NK-92 (cell line): ENCODE measurements around the gene TMEM132D.

Experiments
- DNase-seq: peaks from one replicate; lab custom pipeline; 2025; ENCODE audit not compliant: unreplicated experiment; lab: John Stamatoyannopoulos, UW

TMEM132D gene

DNA sequence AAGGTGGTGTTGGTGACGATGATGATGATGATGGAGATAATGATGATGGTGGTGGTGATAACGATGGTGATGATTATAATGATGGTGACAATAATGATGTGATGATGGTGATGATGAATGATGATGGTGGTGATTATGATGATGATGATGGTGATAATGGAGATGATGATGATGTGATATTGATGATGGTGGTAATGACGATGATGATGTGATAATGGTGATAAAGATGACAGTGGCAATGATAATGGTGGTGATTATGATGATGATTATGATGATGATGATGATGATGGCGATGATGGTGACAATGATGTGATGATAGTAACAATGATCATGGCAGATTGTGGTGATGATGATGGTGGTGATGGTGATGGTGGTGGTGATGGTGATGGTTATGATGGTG lies 532.6 kb downstream of the TMEM132D start:
- no peak for DNase-seq

DNA sequence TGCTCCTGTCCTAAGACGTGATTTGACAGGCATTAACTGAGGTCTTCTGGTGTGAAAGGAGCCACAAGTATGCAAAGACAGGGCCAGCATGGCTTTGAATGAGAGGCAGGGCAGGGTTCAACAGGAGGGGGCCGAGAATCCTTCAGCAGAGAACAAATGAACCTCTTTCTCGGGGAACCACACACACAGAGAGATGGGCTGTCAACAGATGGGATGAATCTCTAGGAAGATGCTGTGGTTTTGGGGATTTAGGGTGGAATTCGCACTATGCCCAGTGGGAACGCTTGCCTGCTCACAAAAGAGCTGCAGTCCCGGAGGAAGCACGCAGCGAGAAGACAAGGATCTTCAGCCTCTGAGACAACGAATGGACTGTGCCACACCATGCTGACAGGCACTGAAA lies 537.2 kb downstream of the TMEM132D start:
- DNase-seq: no peak

DNA sequence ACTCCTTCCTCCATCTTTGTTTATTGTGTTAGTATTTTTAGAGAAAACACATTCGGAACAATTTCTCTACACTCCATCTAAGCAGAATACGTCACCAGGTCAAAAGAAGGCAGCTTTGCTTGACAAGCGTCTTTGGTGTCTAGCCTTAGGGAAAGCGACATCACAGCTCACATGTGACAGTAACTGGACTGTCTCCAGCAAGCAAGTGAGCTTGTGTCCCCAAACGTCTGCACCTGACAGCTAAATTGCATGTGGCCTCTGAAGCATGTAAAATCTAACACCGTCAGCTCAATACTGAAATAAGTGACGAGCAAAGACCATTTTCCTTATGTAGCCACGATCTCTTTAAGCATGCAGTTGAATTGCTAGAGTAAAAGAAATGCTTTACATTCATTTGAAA lies 540.8 kb downstream of the TMEM132D start:
- DNase-seq: no peak

DNA sequence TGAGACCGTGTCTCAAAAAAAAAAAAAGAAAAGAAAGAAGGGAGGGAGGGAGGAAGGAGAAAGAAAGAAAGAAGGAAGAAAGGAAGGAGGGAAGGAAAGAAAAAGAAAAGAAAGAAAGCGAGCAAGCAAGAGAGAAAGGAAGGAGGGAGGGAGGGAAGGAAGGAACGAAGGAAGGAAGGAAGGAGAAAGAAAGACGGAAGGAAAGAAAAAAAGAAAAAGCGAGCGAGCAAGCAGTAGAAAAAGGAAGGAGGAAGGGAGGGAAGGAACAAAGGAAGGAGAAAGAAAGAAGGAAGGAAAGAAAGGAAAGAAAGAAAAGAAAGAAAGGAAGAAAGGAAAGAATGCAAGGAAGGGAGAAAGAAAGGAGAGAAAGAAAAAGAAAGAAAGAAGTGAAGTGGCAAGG lies 546.6 kb downstream of the TMEM132D start:
- DNase-seq: no peak

DNA sequence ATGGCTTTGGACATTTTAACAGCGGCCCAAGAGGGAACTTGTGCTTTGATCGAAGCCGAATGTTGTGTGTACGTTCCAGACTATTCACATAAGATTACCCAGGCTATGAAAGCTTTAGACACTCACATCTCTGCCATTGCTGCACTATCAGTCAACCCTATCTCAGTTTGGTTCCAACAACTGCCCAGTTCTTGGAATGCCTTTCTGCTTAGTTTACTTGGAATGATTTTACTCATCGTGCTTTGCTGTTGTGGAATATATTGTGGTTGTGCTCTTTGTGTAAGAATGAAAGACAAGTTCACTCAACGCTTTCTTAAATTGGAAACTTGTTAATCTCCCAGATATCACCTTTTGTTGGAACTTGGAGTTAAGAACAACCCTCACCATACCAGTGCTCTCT lies 552.3 kb downstream of the TMEM132D start:
- DNase-seq: no peak

DNA sequence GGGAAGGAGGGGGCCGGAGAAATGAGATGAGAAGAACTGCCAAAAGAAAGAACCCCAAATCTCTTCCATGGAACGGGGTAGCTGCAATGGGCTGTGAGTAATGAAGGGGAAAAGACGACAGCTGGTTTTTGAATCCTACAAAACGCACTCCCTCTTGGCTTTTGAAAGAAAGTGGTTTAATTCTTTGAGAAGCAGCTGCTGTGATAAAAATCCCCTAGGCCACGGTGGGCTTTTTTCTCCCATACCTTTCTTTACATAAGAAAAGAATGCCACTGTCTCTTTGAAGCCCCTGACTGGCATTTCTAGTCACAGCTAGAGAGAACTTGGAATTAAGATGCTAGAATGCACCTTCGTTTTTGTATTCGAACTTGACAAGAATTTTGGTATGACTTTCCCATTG lies 564.5 kb downstream of the TMEM132D start:
- no peak for DNase-seq

DNA sequence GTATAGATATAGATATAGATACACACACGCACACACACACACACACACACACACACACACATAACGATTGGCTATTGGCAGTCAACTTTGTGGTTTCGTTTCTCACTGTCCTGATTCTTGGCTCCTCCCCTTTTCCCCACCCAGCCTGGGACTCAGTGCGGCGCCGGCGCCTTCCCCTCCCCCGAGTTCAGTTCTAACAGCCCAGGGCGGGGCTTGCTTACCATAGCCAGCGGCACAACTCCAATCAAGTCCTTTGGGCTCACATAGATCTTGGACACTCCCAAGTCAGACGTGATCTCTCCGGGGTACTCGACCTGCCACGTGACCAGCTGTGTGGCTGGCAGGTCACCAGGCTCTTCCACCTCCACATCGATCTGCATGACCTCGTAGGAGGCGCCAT lies 566.4 kb downstream of the TMEM132D start:
- no peak for DNase-seq

DNA sequence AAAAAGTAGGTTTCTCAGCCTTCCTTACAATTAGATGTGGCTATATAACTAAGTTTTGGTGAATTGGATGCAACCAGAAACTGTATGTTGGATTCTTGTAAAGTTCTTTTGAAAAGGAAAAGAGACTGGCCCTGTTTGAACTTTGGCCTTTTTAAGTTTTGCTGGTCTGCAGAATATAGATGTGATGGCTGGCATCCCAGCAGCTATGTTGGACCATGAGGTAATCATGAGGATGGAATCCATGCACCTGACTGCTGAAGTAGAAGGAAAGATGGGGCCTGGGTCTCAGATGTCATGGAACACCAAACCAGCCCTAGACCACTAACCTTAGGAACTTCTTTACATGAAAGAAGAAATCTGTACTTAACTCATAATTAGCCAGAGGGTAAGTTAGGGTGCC lies 568.1 kb downstream of the TMEM132D start:
- no peak for DNase-seq

DNA sequence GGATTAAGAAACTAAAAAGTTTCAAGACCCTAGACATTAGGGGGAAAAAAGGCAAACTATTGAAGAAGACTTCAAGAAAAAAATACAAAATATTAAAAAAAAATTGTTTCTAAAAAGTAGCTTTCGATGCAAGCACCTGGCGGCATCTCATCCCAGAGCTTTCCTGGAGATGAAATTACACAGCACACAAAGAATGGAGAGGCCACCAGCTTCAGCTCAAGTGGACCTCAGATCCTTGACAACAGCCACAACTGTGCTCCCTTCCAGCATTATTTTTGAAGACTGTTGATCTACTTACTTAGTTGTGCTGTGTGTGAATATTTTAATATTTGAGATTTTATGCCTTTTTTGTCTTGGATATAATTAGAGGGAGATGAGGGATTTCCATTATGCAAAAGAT lies 571.5 kb downstream of the TMEM132D start:
- no peak for DNase-seq

DNA sequence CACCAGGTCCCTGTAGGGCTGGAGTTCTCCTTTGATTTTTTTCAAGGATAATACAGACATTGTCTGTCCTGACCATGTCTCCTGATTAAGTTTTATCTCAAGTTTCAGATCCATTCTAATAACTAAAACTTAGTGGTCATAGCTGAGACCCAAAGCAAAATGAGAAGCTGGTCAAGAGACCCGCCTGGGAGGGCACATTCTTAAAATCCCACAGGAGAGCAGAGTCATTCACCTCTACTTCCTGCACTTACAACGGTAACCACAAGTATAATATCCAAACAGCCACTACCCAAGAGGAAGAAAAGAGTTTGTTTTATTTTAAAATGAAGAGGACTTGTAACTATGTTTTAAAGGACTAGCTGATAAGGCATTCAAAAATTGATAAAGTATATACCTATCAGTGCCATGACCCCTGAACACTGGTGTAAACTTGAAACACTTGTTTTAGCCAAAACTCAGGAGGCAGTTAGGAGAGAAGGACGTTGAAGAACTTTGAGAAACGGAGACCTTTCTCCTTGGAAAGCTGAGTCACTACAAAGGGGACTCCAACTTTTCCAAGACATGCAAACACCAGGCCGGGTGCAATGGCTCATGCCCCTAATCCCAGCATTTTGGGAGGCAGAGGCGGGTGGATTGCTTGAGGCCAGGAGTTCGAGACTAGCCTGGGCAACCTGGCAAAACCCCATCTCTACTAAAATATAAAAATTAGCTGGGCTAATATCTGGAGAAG lies 572.3 kb downstream of the TMEM132D start:
- no peak for DNase-seq

DNA sequence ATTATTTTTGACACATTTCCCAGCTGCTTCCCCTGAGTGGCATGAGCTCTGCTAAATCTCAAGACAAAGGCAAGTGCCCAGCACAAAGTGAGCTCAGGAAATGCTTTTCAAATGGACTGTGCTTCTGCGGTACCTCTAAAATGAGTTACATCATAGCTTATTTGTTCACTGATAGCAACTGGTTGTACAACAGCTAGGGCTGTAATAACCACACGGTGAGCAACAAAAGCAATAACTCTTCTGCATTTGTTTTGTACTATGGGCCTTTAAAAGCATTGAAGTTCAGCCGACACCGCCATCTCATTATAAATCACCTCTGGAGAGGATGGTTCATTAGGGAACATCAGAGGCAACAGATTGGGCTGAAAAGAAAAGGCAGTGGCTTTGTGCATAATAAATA lies 575.6 kb downstream of the TMEM132D start:
- DNase-seq: no peak

DNA sequence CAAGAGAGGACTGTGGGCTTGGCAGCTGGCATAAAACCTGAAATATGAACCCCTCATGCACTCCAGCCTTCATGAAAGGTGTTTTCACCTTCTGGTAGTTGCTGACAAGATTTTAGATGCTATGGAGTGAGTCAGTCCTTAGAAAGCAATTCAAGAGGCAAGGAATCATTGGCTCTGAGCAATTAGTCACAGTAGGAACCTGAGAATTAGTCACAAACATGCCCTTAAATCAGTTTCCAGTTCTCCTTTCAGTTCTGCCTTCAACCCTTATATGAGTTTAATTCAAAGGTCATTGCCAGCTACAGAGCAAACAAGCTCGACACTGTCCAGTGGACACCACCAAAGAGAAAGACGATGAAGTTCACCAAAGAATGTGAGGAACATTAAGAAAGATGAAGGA lies 578.3 kb downstream of the TMEM132D start:
- no peak for DNase-seq

DNA sequence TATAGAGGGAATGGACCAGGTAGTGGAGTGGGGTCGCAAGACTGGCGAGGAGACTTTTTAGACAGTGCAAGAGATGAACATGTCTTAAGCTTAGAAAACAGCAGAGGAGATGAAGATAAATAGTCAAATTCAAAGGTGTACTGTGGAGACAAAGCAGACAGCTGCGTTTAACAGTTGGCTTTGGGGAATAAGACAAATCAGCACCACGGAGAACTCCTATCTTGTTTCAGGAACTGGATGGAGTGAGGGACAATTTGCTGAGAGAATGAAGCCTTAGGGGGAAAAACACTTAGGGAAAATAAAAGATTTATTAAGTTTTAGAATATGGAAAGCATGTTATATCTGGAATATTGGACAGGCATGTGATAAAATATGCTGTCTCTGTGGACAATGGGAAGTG lies 591.8 kb downstream of the TMEM132D start:
- DNase-seq: no peak

DNA sequence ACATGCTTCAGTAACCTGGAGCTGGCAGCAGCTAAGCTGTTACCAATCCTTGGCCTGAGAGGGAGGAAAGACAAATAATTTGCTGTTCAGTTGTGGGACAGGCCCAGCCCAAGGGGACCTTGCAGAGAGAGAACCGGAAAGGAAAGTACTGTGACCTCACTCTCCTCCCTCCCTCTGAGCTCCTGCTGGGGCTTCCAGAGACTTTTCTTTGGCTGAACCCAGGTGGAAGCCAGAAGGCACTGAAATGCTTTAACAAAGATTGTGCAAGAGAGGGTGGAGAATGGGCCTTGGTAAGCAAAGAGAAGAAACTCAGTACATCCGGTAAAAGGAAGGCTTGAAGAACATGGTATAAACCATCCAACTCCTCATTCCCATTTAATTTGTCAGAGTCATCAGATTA lies 593.5 kb downstream of the TMEM132D start:
- DNase-seq: no peak

DNA sequence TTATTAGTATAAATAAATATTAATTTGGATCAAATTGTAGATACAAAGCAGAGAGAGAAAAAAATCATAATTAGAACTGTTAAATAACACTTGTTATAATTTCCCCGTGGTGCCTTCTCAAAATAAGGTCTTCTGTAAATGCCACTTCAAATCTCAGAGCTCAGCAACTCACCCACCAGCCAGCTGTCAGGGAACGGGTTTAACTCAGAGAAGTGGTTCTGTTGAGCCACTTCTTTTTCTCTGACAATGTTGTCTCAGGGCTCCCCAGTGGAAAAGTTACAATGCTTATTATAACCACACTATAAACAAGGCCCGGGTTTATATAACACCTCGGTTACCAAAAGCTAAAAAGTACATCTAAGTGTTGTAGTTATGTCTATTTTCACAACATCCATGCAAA lies 598.0 kb downstream of the TMEM132D start:
- no peak for DNase-seq

DNA sequence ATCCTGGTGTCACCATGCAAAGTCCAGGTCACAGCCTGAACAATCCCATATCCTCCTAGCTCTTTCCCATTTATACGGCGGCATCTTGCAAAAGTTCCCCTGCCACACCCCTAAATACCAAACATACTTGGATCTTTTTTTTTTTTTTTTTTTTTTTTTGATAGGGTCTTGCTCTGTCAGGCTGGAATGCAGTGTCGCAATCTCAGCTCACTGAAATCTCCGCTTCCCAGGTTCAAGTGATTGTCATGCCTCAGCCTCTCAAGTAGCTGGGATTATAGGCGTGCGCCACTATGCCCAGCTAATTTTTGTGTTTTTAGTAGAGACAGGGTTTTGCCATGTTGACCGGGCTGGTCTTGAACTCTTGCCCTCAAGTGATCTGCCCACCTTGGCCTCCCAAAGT lies 599.3 kb downstream of the TMEM132D start:
- no peak for DNase-seq

DNA sequence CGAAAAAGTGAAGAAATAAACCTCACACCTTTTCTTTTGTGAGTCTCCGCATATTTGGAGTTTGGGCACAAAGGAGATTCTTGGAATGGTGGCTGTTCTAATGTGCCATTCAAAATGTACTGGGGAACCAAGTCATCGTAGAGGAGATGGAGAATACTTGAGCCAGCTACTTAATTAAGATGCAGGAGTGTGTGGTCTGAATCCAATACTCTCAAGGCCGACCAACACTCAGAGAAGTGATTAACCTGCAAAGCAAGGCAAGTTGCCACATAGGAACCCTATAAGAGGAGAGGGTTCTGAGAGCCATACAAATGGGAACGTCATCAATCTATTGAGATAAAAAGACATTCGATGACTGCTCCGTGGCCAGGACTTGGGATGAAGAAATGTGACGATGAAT lies 603.8 kb downstream of the TMEM132D start:
- DNase-seq: no peak

DNA sequence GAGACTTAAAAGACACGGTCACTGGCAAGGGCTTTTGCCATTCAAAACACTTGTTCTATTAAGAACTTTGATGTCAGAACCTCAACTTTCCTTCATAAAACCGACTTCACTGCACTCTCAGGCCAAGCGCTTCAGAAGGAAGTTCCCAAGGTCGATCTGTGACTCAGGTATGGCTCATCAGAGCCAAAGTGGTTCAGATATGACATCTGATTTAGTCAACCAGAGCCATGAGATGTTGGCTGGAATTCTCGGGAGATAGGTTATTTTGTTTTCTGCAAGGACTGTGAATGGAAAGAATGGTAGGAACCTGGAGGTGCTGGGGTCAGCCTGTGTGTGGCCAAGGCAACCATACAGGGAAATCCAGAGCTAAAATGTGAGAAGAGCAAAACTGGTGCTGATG lies 604.9 kb downstream of the TMEM132D start:
- no peak for DNase-seq

DNA sequence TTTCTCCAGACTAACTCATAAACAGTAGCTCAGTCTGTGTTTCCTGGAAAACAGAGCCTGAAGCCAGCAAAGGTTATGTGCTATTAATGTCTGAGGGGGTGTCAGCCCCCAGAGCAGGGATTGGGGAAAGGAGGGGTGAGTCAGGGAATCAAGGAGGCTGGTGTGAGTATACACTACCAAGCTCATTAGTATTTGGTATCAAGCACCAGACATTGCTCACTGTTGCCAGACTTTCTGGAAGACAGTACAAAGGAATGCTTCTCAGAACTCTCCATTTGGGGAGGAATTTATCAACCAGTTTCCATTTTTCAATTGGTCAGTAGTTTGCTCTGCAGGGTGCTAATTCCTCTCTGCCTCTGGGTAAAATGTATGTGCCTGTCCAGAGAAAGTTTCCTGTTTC lies 607.2 kb downstream of the TMEM132D start:
- no peak for DNase-seq

DNA sequence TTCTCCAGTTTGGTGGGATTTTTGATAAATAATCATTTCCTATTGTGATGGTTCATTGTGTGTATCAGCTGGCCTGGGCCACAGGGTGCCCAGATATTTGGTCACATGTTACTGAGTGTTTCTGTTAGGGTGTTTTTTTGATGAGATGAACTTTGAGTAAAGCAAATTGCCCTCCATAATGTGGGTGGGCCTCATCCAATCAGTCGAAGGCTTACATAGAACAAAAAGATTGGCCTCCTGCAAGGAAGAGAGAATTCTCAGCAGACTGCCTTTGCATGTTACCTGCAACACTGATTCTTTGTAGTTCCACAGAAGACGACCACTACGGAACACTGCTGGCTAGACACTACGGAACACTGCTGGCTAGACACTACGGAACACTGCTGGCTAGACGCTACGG lies 609.0 kb downstream of the TMEM132D start:
- DNase-seq: no peak

DNA sequence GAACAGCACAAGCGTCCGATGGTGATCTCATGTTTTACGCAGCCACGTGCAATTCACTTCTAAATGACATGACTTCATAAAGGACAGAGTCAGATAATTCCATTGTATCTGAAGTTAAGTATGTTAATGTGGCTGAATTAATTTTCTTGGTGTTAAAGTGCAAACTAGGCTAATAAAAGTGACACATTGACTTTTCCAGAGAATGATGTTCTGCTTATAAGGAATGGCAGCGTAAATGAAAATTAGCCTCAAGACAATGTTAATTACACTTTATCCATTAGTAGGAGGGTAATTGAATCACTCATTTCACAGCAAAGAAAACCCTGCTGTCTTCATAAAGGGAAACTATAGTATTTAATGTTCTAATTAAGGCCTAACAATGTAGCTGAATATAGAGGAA lies 624.1 kb downstream of the TMEM132D start:
- no peak for DNase-seq

DNA sequence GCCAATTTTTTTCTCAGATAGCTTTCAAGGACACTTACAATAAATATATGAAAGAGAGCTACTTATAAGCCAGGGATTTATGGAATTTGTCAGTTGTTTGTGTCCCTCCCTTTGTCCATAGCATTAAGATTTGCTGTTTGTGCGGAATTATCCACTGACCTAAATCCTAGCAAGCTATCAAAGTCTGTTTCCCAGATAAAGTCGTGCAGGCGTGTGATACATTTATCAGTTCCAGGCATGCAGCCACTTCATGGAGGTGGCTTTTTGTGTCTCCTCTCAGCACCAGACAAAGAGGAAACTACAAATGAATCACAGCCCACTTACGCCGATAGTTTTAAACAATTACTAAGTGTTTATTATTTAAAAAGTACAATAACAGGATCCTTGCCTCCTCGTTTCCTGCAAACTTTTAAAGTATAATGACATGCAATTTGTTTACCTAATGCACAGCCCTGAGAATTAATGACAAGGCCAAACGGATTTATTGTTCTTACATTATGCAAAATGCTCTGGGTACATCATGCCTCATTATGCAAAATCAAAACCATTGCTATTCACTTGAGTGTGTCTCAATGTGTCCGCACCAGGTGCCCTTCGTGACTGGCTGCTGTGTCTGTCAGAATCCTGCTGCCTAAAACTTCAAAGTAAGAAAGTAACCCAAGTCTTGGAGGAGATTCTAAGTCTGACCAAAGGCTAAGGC lies 627.3 kb downstream of the TMEM132D start:
- DNase-seq: no peak
